HEK293 (cell line): ENCODE data around the gene ZNF536.

Experiments
- ELK4 ChIP-seq: IDR thresholded peaks from 2 replicates; pipeline ENCODE4 v1.6.1; 2011; ENCODE audit warnings: mild to moderate bottlenecking, low read depth, low read length, borderline replicate concordance
- PRDM6 ChIP-seq: fragments of 450-650 bp; formaldehyde crosslinking; IDR thresholded peaks from 2 replicates; pipeline ENCODE4 v1.5.1; 2017; ENCODE audit warnings: missing biosample characterization, missing genetic modification characterization
- SCRT1 ChIP-seq: fragments of 450-650 bp; formaldehyde crosslinking; IDR thresholded peaks from 2 replicates; pipeline ENCODE4 v1.5.1; 2016; ENCODE audit warnings: missing biosample characterization, missing genetic modification characterization, borderline replicate concordance
- SP2 ChIP-seq: fragments of 450-650 bp; formaldehyde crosslinking; IDR thresholded peaks from 2 replicates; pipeline ENCODE4 v1.5.1; 2016; ENCODE audit warnings: missing biosample characterization, missing genetic modification characterization
- TCF7L2 ChIP-seq: IDR thresholded peaks from 2 replicates; pipeline ENCODE4 v1.6.1; 2011; ENCODE audit warnings: low read depth, mild to moderate bottlenecking, inconsistent platforms, low read length, moderate library complexity, borderline replicate concordance
- ZBTB10 ChIP-seq: fragments of 450-650 bp; formaldehyde crosslinking; IDR thresholded peaks from 2 replicates; pipeline ENCODE4 v1.5.1; 2016; ENCODE audit warnings: missing biosample characterization, missing genetic modification characterization
- ZBTB49 ChIP-seq: fragments of 450-650 bp; formaldehyde crosslinking; IDR thresholded peaks from 2 replicates; pipeline ENCODE4 v1.5.1; 2016; ENCODE audit warnings: missing biosample characterization, missing genetic modification characterization, low read depth
- ZBTB6 ChIP-seq: fragments of 450-650 bp; formaldehyde crosslinking; IDR thresholded peaks from 2 replicates; pipeline ENCODE4 v1.5.1; 2017; ENCODE audit warnings: missing biosample characterization, missing genetic modification characterization
- ZBTB7A ChIP-seq: fragments of 450-650 bp; formaldehyde crosslinking; IDR thresholded peaks from 2 replicates; pipeline ENCODE4 v1.5.1; 2016; ENCODE audit warnings: low read depth, missing biosample characterization, missing genetic modification characterization
- ZNF148 ChIP-seq: fragments of 450-650 bp; formaldehyde crosslinking; IDR thresholded peaks from 2 replicates; pipeline ENCODE4 v1.5.0; 2017; ENCODE audit warnings: missing biosample characterization, missing genetic modification characterization, borderline replicate concordance
- ZNF169 ChIP-seq: fragments of 450-650 bp; formaldehyde crosslinking; IDR thresholded peaks from 2 replicates; pipeline ENCODE4 v1.5.1; 2016; ENCODE audit warnings: missing biosample characterization, missing genetic modification characterization
- ZNF211 ChIP-seq: fragments of 450-650 bp; formaldehyde crosslinking; IDR thresholded peaks from 2 replicates; pipeline ENCODE4 v1.5.1; 2016; ENCODE audit warnings: low read depth, missing biosample characterization, missing genetic modification characterization
- ZNF223 ChIP-seq: fragments of 450-650 bp; formaldehyde crosslinking; IDR thresholded peaks from 2 replicates; pipeline ENCODE4 v1.5.1; 2016; ENCODE audit warnings: missing biosample characterization, missing genetic modification characterization
- ZNF266 ChIP-seq: fragments of 450-650 bp; formaldehyde crosslinking; IDR thresholded peaks from 2 replicates; pipeline ENCODE4 v1.5.1; 2016; ENCODE audit warnings: missing biosample characterization, missing genetic modification characterization, low read depth
- ZNF280C ChIP-seq: fragments of 450-650 bp; formaldehyde crosslinking; IDR thresholded peaks from 2 replicates; pipeline ENCODE4 v1.5.1; 2016; ENCODE audit warnings: missing biosample characterization, missing genetic modification characterization
- ZNF302 ChIP-seq: fragments of 450-650 bp; formaldehyde crosslinking; IDR thresholded peaks from 2 replicates; pipeline ENCODE4 v1.5.1; 2016; ENCODE audit warnings: missing biosample characterization, missing genetic modification characterization, low read depth
- ZNF311 ChIP-seq: fragments of 450-650 bp; formaldehyde crosslinking; IDR thresholded peaks from 2 replicates; pipeline ENCODE4 v1.5.1; 2017; ENCODE audit warnings: missing biosample characterization, missing genetic modification characterization, borderline replicate concordance
- ZNF341 ChIP-seq: fragments of 450-650 bp; formaldehyde crosslinking; IDR thresholded peaks from 2 replicates; pipeline ENCODE4; 2016; ENCODE audit warnings: low read depth, missing biosample characterization, missing genetic modification characterization
- ZNF350 ChIP-seq: fragments of 450-650 bp; formaldehyde crosslinking; IDR thresholded peaks from 2 replicates; pipeline ENCODE4 v1.5.0; 2017; ENCODE audit warnings: missing biosample characterization, mild to moderate bottlenecking, missing genetic modification characterization
- ZNF48 ChIP-seq: fragments of 450-650 bp; formaldehyde crosslinking; IDR thresholded peaks from 2 replicates; pipeline ENCODE4 v1.5.1; 2016; ENCODE audit warnings: missing biosample characterization, missing genetic modification characterization
- ZNF621 ChIP-seq: fragments of 450-650 bp; formaldehyde crosslinking; IDR thresholded peaks from 2 replicates; pipeline ENCODE4 v1.5.1; 2017; ENCODE audit warnings: missing biosample characterization, missing genetic modification characterization
- ZNF626 ChIP-seq: fragments of 450-650 bp; sonication (Bioruptor Pico); formaldehyde crosslinking; IDR thresholded peaks from 2 replicates; pipeline ENCODE4 v1.5.1; 2018; ENCODE audit warnings: missing biosample characterization, missing genetic modification characterization, inconsistent platforms
- ZNF670 ChIP-seq: fragments of 450-650 bp; formaldehyde crosslinking; IDR thresholded peaks from 2 replicates; pipeline ENCODE4 v1.5.1; 2016; ENCODE audit warnings: missing biosample characterization, missing genetic modification characterization, low read depth
- ZNF837 ChIP-seq: fragments of 450-650 bp; formaldehyde crosslinking; IDR thresholded peaks from 2 replicates; pipeline ENCODE4 v1.5.1; 2016; ENCODE audit warnings: missing biosample characterization, missing genetic modification characterization

Gene ZNF536

GRCh38 chr19:30338041-30338456, 34.1 kb upstream of the ZNF536 start (continued):
- no peak for TF ChIP-seq ZNF311 (tag by site-specific recombination)
- TF ChIP-seq ZBTB6 (tag by site-specific recombination): no peak
- TF ChIP-seq TCF7L2: no peak
- no peak for TF ChIP-seq ZNF169
- TF ChIP-seq PRDM6 (tag by site-specific recombination): no peak
- TF ChIP-seq ZNF280C (tag by site-specific recombination): peak; percentile 89; the same call in 1 of the 2 replicates
- TF ChIP-seq SP2 (tag by site-specific recombination): no peak; the same call in 1 of the 2 replicates
- no peak for TF ChIP-seq ZNF837 (tag by site-specific recombination)
- peak; percentile 96 for TF ChIP-seq ZNF670 (tag by site-specific recombination)
- TF ChIP-seq ZNF341 (tag by site-specific recombination): no peak
- peak; percentile 49; the same call in 1 of the 2 replicates for TF ChIP-seq ZNF211 (tag by site-specific recombination)
- no peak for TF ChIP-seq ZNF626 (tag by site-specific recombination)
- peak; percentile 43; the same call in 1 of the 2 replicates for TF ChIP-seq ZNF302 (tag by site-specific recombination)
- no peak for TF ChIP-seq SCRT1 (tag by site-specific recombination)
- TF ChIP-seq ZBTB7A: peak; percentile 79; the same call in 1 of the 2 replicates
- TF ChIP-seq ZNF223 (tag by site-specific recombination): no peak
- peak; percentile 64 for TF ChIP-seq ZNF266 (tag by site-specific recombination)
- TF ChIP-seq ZBTB10 (tag by site-specific recombination): no peak
- TF ChIP-seq ZNF148 (tag by site-specific recombination): peak; percentile 96
- no peak for TF ChIP-seq ZNF48
- no peak for TF ChIP-seq ELK4
- peak; percentile 74 for TF ChIP-seq ZNF621
- no peak for TF ChIP-seq ZBTB49 (tag by site-specific recombination)
- TF ChIP-seq ZNF350: no peak
